ENCODE results near the gene FSTL1. TPM values are rescaled to one million over a fixed set of nuclear protein-coding genes. Genes with fewer than 3 reads are reported as not detected.

FSTL1 gene, protein sequence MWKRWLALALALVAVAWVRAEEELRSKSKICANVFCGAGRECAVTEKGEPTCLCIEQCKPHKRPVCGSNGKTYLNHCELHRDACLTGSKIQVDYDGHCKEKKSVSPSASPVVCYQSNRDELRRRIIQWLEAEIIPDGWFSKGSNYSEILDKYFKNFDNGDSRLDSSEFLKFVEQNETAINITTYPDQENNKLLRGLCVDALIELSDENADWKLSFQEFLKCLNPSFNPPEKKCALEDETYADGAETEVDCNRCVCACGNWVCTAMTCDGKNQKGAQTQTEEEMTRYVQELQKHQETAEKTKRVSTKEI
- total RNA-seq: 244 and 258 TPM in 2 replicates

GRCh38 chr3:120450600-120451271 lies at the start of gene FSTL1:
FSTL1 (minus strand) TSS chr3:120450992; CDS start chr3:120450746, 246 bp downstream.

DNA sequence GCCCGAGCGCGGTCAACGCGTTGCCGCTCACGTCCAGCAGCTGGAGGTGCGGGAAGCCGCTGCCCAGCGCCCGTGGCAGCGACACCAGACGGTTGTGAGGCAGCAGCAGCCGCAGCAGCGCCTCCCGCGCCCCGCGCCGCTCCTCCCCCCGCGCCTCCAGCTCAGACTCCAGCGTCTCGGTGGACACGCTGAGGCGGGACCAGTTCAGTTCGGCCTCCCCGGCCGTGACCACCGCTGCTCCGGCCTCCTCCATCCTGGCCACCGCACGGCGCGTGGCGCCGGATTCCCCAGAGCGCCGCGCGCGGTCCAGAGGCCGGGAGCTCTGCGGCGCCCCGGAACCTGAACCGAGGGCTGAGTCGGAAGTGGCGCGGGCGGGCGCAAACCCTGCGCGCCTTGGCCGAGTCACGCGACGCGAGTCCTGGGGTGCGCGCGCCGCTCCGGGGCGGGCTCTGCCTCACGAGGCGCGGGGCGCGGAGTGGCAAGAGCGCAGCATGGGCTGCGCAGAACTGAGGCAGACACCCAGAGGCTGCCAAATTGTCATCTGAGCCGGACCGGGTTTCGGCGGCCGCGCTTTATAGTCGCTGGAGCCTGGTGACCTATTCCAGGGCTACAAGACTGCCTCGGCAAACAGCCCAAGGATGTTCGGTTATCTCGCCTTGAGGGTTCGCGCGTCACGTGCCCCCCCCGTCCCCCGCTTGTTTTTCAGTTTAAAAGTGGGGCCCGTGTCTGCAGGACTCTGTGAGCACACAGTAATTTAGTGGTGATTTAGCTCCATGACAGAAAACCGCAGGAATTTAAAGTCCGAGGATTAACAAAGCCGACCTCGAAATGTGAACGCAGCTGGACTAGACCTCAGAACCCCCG lies 101.6 kb downstream of the FSTL1 start, which contains the start of gene LRRC58:
Gene LRRC58, minus strand, starts transcription at position 364 of the 864 bp plus-strand sequence. Its CDS starts 111 bp downstream, at position 253.

Other genes with a start within 250 kb of the FSTL1 start
- gene GPR156, start 165.8 kb downstream of the FSTL1 start, total RNA-seq: 0.07 and 0.20 TPM in 2 replicates
- 24.0 and 26.4 TPM in 2 replicates for gene LRRC58, start 101.6 kb downstream of the FSTL1 start, total RNA-seq
- gene NDUFB4, start 145.3 kb upstream of the FSTL1 start, total RNA-seq: 118 and 161 TPM in 2 replicates
- gene HGD, start 231.2 kb upstream of the FSTL1 start, total RNA-seq: 0.13 and 0.20 TPM in 2 replicates